H1 (cell line): ENCODE measurements around the gene CELF4.

ENCODE experiments used
- EZH2 ChIP-seq: fragments of 200-600 bp; sonication (generic); IDR thresholded peaks from 2 replicates; pipeline ENCODE4 v1.7.1; 2012; ENCODE audit warnings: low read depth, mild to moderate bottlenecking, moderate library complexity, low read length, inconsistent platforms; ENCODE audit not compliant: severe bottlenecking
- POLR2A ChIP-seq, 2 experiments: IDR thresholded peaks; 1 replicate in 1 of 2; 2 replicates in 1 of 2; pipeline ENCODE4 v1.6.1; 2011; ENCODE audit warnings: low read depth in 2 of 2, low read length in 2 of 2, mild to moderate bottlenecking in 2 of 2; ENCODE audit errors: control extremely low read depth in 1 of 2
- POLR2AphosphoS5 ChIP-seq: IDR thresholded peaks from 2 replicates; pipeline ENCODE4 v1.6.1; 2011; ENCODE audit warnings: low read depth, low read length
- RAD21 ChIP-seq, 2 experiments: IDR thresholded peaks in 1 of 2; conservative IDR thresholded peaks in 1 of 2; 2 replicates each; pipeline ENCODE4 v1.6.1; 2011; ENCODE audit warnings: low read depth in 2 of 2, low read length in 2 of 2, improper control_type of control experiment in 1 of 2, inconsistent platforms in 1 of 2, mild to moderate bottlenecking in 1 of 2, moderate library complexity in 1 of 2
- SP1 ChIP-seq: IDR thresholded peaks from 2 replicates; pipeline ENCODE4 v1.6.1; 2011; ENCODE audit warnings: low read depth, low read length
- TAF1 ChIP-seq: IDR thresholded peaks from 2 replicates; pipeline ENCODE4 v1.6.1; 2011; ENCODE audit warnings: mild to moderate bottlenecking, low read depth, low read length
- TF ChIP-seq, protein P1 (sequence below), 3 experiments: IDR thresholded peaks; 1 replicate in 2 of 3; 2 replicates in 1 of 3; pipeline versions ENCODE4 v1.5.1 to v1.6.1; 2011; ENCODE audit warnings: low read length in 3 of 3, mild to moderate bottlenecking in 3 of 3, inconsistent platforms in 2 of 3, low read depth in 1 of 3, moderate library complexity in 1 of 3; ENCODE audit not compliant: insufficient read depth in 1 of 3; ENCODE audit errors: control extremely low read depth in 1 of 3
- TF ChIP-seq, protein P2 (sequence below): IDR thresholded peaks from 2 replicates; pipeline ENCODE4 v1.6.1; 2012; ENCODE audit warnings: inconsistent platforms
- TF ChIP-seq, protein P3 (sequence below): IDR thresholded peaks from 2 replicates; pipeline ENCODE4 v1.6.1; 2011; ENCODE audit warnings: low read length, improper control_type of control experiment

DNA sequence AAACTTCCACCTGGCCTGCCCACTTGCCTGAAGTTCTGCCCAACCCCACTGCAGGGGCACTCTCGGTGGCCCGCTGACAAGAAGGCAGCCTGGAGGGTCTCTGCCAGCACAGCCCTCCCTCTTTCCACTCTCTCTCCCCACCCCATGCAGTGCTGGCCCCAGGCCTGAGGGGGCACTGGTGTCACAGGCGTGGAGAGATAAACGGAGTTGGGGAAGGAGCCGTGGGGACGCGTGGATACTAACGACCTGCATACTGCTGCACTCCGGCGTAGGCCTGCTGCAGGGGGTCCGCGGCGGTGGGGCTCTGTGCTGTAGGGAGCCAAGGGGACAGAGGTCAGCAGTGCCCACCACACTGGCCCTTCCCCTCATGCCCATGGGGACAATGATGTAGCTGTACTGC is 299.3 kb downstream of the CELF4 start:
- TF ChIP-seq, protein P1, sequence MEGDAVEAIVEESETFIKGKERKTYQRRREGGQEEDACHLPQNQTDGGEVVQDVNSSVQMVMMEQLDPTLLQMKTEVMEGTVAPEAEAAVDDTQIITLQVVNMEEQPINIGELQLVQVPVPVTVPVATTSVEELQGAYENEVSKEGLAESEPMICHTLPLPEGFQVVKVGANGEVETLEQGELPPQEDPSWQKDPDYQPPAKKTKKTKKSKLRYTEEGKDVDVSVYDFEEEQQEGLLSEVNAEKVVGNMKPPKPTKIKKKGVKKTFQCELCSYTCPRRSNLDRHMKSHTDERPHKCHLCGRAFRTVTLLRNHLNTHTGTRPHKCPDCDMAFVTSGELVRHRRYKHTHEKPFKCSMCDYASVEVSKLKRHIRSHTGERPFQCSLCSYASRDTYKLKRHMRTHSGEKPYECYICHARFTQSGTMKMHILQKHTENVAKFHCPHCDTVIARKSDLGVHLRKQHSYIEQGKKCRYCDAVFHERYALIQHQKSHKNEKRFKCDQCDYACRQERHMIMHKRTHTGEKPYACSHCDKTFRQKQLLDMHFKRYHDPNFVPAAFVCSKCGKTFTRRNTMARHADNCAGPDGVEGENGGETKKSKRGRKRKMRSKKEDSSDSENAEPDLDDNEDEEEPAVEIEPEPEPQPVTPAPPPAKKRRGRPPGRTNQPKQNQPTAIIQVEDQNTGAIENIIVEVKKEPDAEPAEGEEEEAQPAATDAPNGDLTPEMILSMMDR (IDR thresholded peaks at IDR 0.05; ENCODE audit: control extremely low read depth in 1 of 3, insufficient read depth in 1 of 3, low read depth in 1 of 3, low read length in 3 of 3) = peak in 2 of 3 experiments; percentile 61 to 75; a peak in 3 of 4 replicates
- no peak for TF ChIP-seq EZH2
- peak; percentile 54 to 69 for TF ChIP-seq RAD21 (IDR thresholded peaks at IDR 0.05 in 1 of 2, conservative IDR thresholded peaks at IDR 0.05 in 1 of 2; ENCODE audit: low read depth in 2 of 2, low read length in 2 of 2)
- TF ChIP-seq, protein P2, sequence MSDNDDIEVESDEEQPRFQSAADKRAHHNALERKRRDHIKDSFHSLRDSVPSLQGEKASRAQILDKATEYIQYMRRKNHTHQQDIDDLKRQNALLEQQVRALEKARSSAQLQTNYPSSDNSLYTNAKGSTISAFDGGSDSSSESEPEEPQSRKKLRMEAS = no peak
- no peak for TF ChIP-seq SP1
- TF ChIP-seq, protein P3, sequence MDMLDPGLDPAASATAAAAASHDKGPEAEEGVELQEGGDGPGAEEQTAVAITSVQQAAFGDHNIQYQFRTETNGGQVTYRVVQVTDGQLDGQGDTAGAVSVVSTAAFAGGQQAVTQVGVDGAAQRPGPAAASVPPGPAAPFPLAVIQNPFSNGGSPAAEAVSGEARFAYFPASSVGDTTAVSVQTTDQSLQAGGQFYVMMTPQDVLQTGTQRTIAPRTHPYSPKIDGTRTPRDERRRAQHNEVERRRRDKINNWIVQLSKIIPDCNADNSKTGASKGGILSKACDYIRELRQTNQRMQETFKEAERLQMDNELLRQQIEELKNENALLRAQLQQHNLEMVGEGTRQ = no peak
- no peak for TF ChIP-seq POLR2A (IDR thresholded peaks at IDR 0.05; ENCODE audit: control extremely low read depth in 1 of 2, low read depth in 2 of 2, low read length in 2 of 2)
- no peak for TF ChIP-seq POLR2AphosphoS5
- TF ChIP-seq TAF1 = no peak
